WTC11 (cell line): ENCODE data around the gene MUC2. TPM values are rescaled to one million over a fixed set of nuclear protein-coding genes. Genes with fewer than 3 reads are reported as not detected.

Experiments
- ATAC-seq: fragments of 200-7000 bp; cut with Tn5 transposase; 2 replicates; pipeline ENCODE4 v1.10.0; 2021; ENCODE audit warnings: mild to moderate bottlenecking, moderate library complexity
- CTCF ChIA-PET: fragments of 300-600 bp; sonication (Branson Sonifier 250); formaldehyde crosslinking; loops from one replicate; lab custom pipeline; 2021; ENCODE audit warnings: antibody characterized with exemption; lab: Charles Lee
- POLR2A ChIA-PET: fragments of 350-600 bp; sonication (Branson Sonifier 250); formaldehyde crosslinking; loops from one replicate; lab custom pipeline; 2021; ENCODE audit warnings: antibody characterized with exemption; lab: Charles Lee
- DNase-seq: peaks from one replicate; pipeline ENCODE4 v3.0.0; 2021; ENCODE audit warnings: low spot score
- H3K27ac Mint-ChIP-seq: 2 replicates; pipeline ENCODE4 v1.8.0; 2021; ENCODE audit warnings: mixed read lengths
- H3K27me3 Mint-ChIP-seq: 2 replicates; pipeline ENCODE4 v1.8.0; 2021; ENCODE audit warnings: low read depth, mild to moderate bottlenecking, moderate library complexity, mixed read lengths
- H3K36me3 Mint-ChIP-seq: 2 replicates; pipeline ENCODE4 v1.8.0; 2021; ENCODE audit warnings: mixed read lengths
- H3K4me1 Mint-ChIP-seq: 2 replicates; pipeline ENCODE4 v1.8.0; 2022; ENCODE audit warnings: mixed read lengths
- H3K4me3 Mint-ChIP-seq: 2 replicates; pipeline ENCODE4 v1.8.0; 2021; ENCODE audit warnings: mild to moderate bottlenecking, moderate library complexity, mixed read lengths
- H3K9me3 Mint-ChIP-seq: 2 replicates; pipeline ENCODE4 v1.8.0; 2021; ENCODE audit warnings: mixed read lengths
- ATF1 ChIP-seq: sonication (generic); formaldehyde crosslinking; IDR thresholded peaks from 2 replicates; pipeline ENCODE4 v1.8.1; 2023; ENCODE audit warnings: mild to moderate bottlenecking, moderate library complexity, missing genetic modification reagents
- CREM ChIP-seq: sonication (generic); formaldehyde crosslinking; IDR thresholded peaks from 2 replicates; pipeline ENCODE4 v1.8.1; 2022; ENCODE audit warnings: mild to moderate bottlenecking, missing genetic modification reagents, moderate library complexity
- ELF4 ChIP-seq: sonication (generic); formaldehyde crosslinking; IDR thresholded peaks from 2 replicates; pipeline ENCODE4 v1.8.1; 2022; ENCODE audit warnings: low read depth, mild to moderate bottlenecking, moderate library complexity, missing genetic modification reagents
- EMX1 ChIP-seq: fragments of 250-450 bp; sonication (Bioruptor Pico); IDR thresholded peaks from 2 replicates; pipeline ENCODE4 v1.8.0; 2021; ENCODE audit warnings: mild to moderate bottlenecking
- GABPB1 ChIP-seq: sonication (generic); formaldehyde crosslinking; IDR thresholded peaks from 2 replicates; pipeline ENCODE4 v1.8.1; 2023; ENCODE audit warnings: mild to moderate bottlenecking, missing genetic modification reagents
- JUN ChIP-seq: sonication (generic); formaldehyde crosslinking; IDR thresholded peaks from 2 replicates; pipeline ENCODE4 v1.8.0; 2023; ENCODE audit warnings: mild to moderate bottlenecking, missing genetic modification reagents
- NFATC4 ChIP-seq: fragments of 250-450 bp; sonication (Bioruptor Pico); IDR thresholded peaks from 2 replicates; pipeline ENCODE4 v1.9.0; 2021; ENCODE audit warnings: mild to moderate bottlenecking
- NR2C2 ChIP-seq: sonication (generic); formaldehyde crosslinking; IDR thresholded peaks from 2 replicates; pipeline ENCODE4 v1.8.0; 2022; ENCODE audit warnings: mild to moderate bottlenecking, missing genetic modification reagents
- PREB ChIP-seq: sonication (generic); formaldehyde crosslinking; IDR thresholded peaks from 2 replicates; pipeline ENCODE4 v1.8.1; 2022; ENCODE audit warnings: mild to moderate bottlenecking, missing genetic modification reagents, moderate library complexity, borderline replicate concordance
- PRRX2 ChIP-seq: fragments of 250-450 bp; sonication (Bioruptor Pico); IDR thresholded peaks from 2 replicates; pipeline ENCODE4 v1.8.0; 2021; ENCODE audit warnings: mild to moderate bottlenecking
- SOX15 ChIP-seq: fragments of 250-450 bp; sonication (Bioruptor Pico); IDR thresholded peaks from 2 replicates; pipeline ENCODE4 v1.9.0; 2021; ENCODE audit warnings: mild to moderate bottlenecking
- SP1 ChIP-seq: sonication (generic); formaldehyde crosslinking; conservative IDR thresholded peaks from 2 replicates; pipeline ENCODE4 v1.8.1; 2022; ENCODE audit warnings: missing genetic modification reagents
- TP53 ChIP-seq: sonication (generic); formaldehyde crosslinking; IDR thresholded peaks from 2 replicates; pipeline ENCODE4 v1.8.1; 2023; ENCODE audit warnings: mild to moderate bottlenecking, missing genetic modification reagents
- ZBTB21 ChIP-seq: sonication (generic); formaldehyde crosslinking; IDR thresholded peaks from 2 replicates; pipeline ENCODE4 v1.8.1; 2023; ENCODE audit warnings: mild to moderate bottlenecking, missing genetic modification reagents, borderline replicate concordance
- ZBTB43 ChIP-seq: sonication (generic); formaldehyde crosslinking; IDR thresholded peaks from 2 replicates; pipeline ENCODE4 v1.8.1; 2023; ENCODE audit warnings: mild to moderate bottlenecking, missing genetic modification reagents
- ZNF138 ChIP-seq: sonication (generic); formaldehyde crosslinking; conservative IDR thresholded peaks from 2 replicates; pipeline ENCODE4 v1.8.1; 2022; ENCODE audit warnings: mild to moderate bottlenecking, moderate library complexity, missing genetic modification reagents
- ZNF423 ChIP-seq: fragments of 250-450 bp; sonication (Bioruptor Pico); IDR thresholded peaks from 2 replicates; pipeline ENCODE4 v2.1.2; 2022; ENCODE audit warnings: mild to moderate bottlenecking, moderate library complexity
- total RNA-seq: library from RNA; stranded (reverse); gene quantifications from 3 replicates; pipeline ENCODE4 v1.2.3, GENCODE V29; 2021
- TF ChIP-seq, protein P1 (sequence below): sonication (generic); formaldehyde crosslinking; IDR thresholded peaks from 2 replicates; pipeline ENCODE4 v1.8.0; 2023; ENCODE audit warnings: mild to moderate bottlenecking, missing genetic modification reagents
- TF ChIP-seq, protein P2 (sequence below): sonication (generic); formaldehyde crosslinking; IDR thresholded peaks from 2 replicates; pipeline ENCODE4 v1.8.1; 2022; ENCODE audit warnings: missing genetic modification reagents, borderline replicate concordance

MUC2 gene
- total RNA-seq, 1 experiment from 2014 or later = 0.22 TPM

DNA sequence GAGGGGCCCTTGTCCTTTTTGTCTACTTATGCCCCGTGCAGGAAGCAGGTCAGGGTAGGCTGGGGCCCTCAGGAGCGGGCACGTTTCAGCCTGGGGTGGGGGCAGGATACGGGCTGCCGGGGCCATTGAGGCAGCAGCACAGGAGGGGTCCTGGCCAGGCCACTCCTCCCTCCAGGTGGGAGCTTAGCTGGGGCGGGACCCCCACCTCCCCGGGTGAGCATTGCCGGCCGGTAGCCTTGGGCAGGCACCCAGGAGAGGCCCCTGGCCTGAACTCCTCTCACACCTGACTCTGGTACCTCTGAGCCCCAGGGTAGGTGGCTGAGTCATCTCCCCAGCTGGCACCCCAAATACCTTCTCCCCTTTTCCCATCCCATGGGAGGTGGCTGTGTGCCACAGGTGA is 33.2 kb upstream of the MUC2 start (continued):
- no peak for TF ChIP-seq PREB (CRISPR knock-in tag)
- no peak for TF ChIP-seq TP53 (CRISPR knock-in tag)

- H3K36me3 Mint-ChIP-seq = no peaks in the 10 kb centered on the region
- no peak overlapping the region for H3K4me3 Mint-ChIP-seq
- TF ChIP-seq PRRX2 = no peak
- no peak for TF ChIP-seq ZNF423 (CRISPR knock-in tag)
- POLR2A ChIA-PET = no interaction called here
- CTCF ChIA-PET = interaction anchor here (0.6 to 1.4 kb wide), 5 partner anchors 9 to 193 kb away, joined by 3 to 8 read pairs (median 6); no protein-coding TSS in a partner anchor
- DNase-seq (no peak), ATAC-seq (no peak)
- H3K27me3 Mint-ChIP-seq = no peaks in the 10 kb centered on the region; the same call in 1 of the 2 replicates
- H3K4me1 Mint-ChIP-seq = no peaks in the 10 kb centered on the region
- peaks cover 6% of the 10 kb centered on the region for H3K9me3 Mint-ChIP-seq
- H3K27ac Mint-ChIP-seq = no peak overlapping the region
Observed at GRCh38 chr11:1041936-1042608, 32.6 kb upstream of the MUC2 start.

GRCh38 chr11:1042626-1043562 is 31.8 kb upstream of the MUC2 start:
- Mint-ChIP-seq H3K4me1 (no peaks in the 10 kb centered on the region), H3K27ac (no peak overlapping the region), H3K4me3 (no peak overlapping the region), H3K9me3 (peaks cover 6% of the 10 kb centered on the region), H3K36me3 (no peaks in the 10 kb centered on the region), H3K27me3 (peaks cover 3% of the 10 kb centered on the region; the same call in 1 of the 2 replicates)
- ATAC-seq (no peak), DNase-seq (no peak)
- POLR2A ChIA-PET = no interaction called here
- CTCF ChIA-PET = interaction anchor here (0.6 to 1.4 kb wide), 5 partner anchors 8 to 194 kb away, joined by 3 to 8 read pairs (median 6); no protein-coding TSS in a partner anchor
- TF ChIP-seq CREM = no peak

- Mint-ChIP-seq H3K9me3 (peaks cover 6% of the 10 kb centered on the region), H3K4me3 (no peak overlapping the region), H3K27me3 (peaks cover 3% of the 10 kb centered on the region; the same call in 1 of the 2 replicates), H3K4me1 (no peaks in the 10 kb centered on the region), H3K27ac (no peak overlapping the region), H3K36me3 (no peaks in the 10 kb centered on the region)
- no peak for TF ChIP-seq JUN (CRISPR knock-in tag)
- no peak for TF ChIP-seq SP1 (CRISPR knock-in tag)
- no peak for TF ChIP-seq ZBTB21 (CRISPR knock-in tag)
- no peak for TF ChIP-seq ZBTB43
- no peak for TF ChIP-seq ATF1 (CRISPR knock-in tag)
- TF ChIP-seq CREM = no peak
- no peak for TF ChIP-seq EMX1 (CRISPR knock-in tag)
- no peak for TF ChIP-seq ELF4 (CRISPR knock-in tag)
- TF ChIP-seq, protein P1, sequence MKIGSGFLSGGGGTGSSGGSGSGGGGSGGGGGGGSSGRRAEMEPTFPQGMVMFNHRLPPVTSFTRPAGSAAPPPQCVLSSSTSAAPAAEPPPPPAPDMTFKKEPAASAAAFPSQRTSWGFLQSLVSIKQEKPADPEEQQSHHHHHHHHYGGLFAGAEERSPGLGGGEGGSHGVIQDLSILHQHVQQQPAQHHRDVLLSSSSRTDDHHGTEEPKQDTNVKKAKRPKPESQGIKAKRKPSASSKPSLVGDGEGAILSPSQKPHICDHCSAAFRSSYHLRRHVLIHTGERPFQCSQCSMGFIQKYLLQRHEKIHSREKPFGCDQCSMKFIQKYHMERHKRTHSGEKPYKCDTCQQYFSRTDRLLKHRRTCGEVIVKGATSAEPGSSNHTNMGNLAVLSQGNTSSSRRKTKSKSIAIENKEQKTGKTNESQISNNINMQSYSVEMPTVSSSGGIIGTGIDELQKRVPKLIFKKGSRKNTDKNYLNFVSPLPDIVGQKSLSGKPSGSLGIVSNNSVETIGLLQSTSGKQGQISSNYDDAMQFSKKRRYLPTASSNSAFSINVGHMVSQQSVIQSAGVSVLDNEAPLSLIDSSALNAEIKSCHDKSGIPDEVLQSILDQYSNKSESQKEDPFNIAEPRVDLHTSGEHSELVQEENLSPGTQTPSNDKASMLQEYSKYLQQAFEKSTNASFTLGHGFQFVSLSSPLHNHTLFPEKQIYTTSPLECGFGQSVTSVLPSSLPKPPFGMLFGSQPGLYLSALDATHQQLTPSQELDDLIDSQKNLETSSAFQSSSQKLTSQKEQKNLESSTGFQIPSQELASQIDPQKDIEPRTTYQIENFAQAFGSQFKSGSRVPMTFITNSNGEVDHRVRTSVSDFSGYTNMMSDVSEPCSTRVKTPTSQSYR (CRISPR knock-in tag) = no peak
- TF ChIP-seq GABPB1 (CRISPR knock-in tag) = no peak
- TF ChIP-seq ZNF138 (CRISPR knock-in tag) = no peak
- TF ChIP-seq SOX15 (CRISPR knock-in tag) = no peak
- TF ChIP-seq, protein P2, sequence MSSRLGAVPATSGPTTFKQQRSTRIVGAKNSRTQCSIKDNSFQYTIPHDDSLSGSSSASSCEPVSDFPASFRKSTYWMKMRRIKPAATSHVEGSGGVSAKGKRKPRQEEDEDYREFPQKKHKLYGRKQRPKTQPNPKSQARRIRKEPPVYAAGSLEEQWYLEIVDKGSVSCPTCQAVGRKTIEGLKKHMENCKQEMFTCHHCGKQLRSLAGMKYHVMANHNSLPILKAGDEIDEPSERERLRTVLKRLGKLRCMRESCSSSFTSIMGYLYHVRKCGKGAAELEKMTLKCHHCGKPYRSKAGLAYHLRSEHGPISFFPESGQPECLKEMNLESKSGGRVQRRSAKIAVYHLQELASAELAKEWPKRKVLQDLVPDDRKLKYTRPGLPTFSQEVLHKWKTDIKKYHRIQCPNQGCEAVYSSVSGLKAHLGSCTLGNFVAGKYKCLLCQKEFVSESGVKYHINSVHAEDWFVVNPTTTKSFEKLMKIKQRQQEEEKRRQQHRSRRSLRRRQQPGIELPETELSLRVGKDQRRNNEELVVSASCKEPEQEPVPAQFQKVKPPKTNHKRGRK = no peak
- no peak for TF ChIP-seq NFATC4 (CRISPR knock-in tag)
- no peak for TF ChIP-seq NR2C2
- POLR2A ChIA-PET = no interaction called here
- CTCF ChIA-PET = interaction anchor here (1.4 kb wide), 1 partner anchor 145 kb away, joined by 7 read pairs; no protein-coding TSS in a partner anchor
- DNase-seq (no peak), ATAC-seq (no peak)
Observed at GRCh38 chr11:1043563-1044096, 31.0 kb upstream of the MUC2 start.
